GM12865 (cell line): ENCODE measurements around the gene AFG3L2.

Experiments used
- DNase-seq: peaks from one replicate; pipeline ENCODE4 v3.0.0; 2010; ENCODE audit warnings: low read depth
- H3K4me3 ChIP-seq: 2 replicates; pipeline ENCODE4 v1.5.1; 2011; ENCODE audit warnings: mild to moderate bottlenecking, low read depth, low read length, control low read depth
- CTCF ChIP-seq: IDR thresholded peaks from 2 replicates; pipeline ENCODE4 v1.5.1; 2011; ENCODE audit warnings: low read length, control low read depth, low read depth, inconsistent platforms; ENCODE audit not compliant: insufficient read depth; ENCODE audit errors: missing control alignments

Gene AFG3L2

GRCh38 chr18:12305930-12306629, 70.9 kb downstream of the AFG3L2 start:
- TF ChIP-seq CTCF, result no peak
- H3K4me3 ChIP-seq, result no peak overlapping the region
- DNase-seq, result no peak

- no peak for DNase-seq
- TF ChIP-seq CTCF, result no peak
- no peak overlapping the region for H3K4me3 ChIP-seq
Measured at GRCh38 chr18:12305211-12305610, 71.8 kb downstream of the AFG3L2 start.

GRCh38 chr18:12304351-12305210, 72.4 kb downstream of the AFG3L2 start:
- DNase-seq, result no peak
- no peak for TF ChIP-seq CTCF

GRCh38 chr18:12302391-12303147, 74.5 kb downstream of the AFG3L2 start:
- TF ChIP-seq CTCF, result no peak
- DNase-seq, result no peak
- H3K4me3 ChIP-seq, result no peak overlapping the region

More at GRCh38 chr18:12304351-12305210, 72.4 kb downstream of the AFG3L2 start:
- no peak overlapping the region for H3K4me3 ChIP-seq

GRCh38 chr18:12301263-12302005, 75.6 kb downstream of the AFG3L2 start:
- no peak for TF ChIP-seq CTCF
- DNase-seq, result no peak
- no peak overlapping the region for H3K4me3 ChIP-seq

- no peak for DNase-seq
- TF ChIP-seq CTCF, result no peak
- H3K4me3 ChIP-seq, result no peak overlapping the region
Measured at GRCh38 chr18:12299862-12300261, 77.2 kb downstream of the AFG3L2 start.
